Activated naive CD4-positive, alpha-beta T cell treated with anti-CD3 and anti-CD28 coated beads, Interleukin-2, amount 50 U/mL, for 24 hours (primary cell): Measurements from ENCODE around the gene BRWD1.

Experiments used
- H3K27ac Mint-ChIP-seq: one replicate; pipeline ENCODE4 v1.8.0; 2021; ENCODE audit warnings: mild to moderate bottlenecking, mixed read lengths
- H3K27me3 Mint-ChIP-seq: one replicate; pipeline ENCODE4 v1.8.0; 2021; ENCODE audit warnings: mixed read lengths
- H3K36me3 Mint-ChIP-seq: one replicate; pipeline ENCODE4 v1.8.0; 2021; ENCODE audit warnings: mixed read lengths
- H3K4me1 Mint-ChIP-seq: one replicate; pipeline ENCODE4 v1.8.0; 2021; ENCODE audit warnings: mixed read lengths
- H3K4me3 Mint-ChIP-seq: one replicate; pipeline ENCODE4 v1.8.0; 2021; ENCODE audit warnings: mild to moderate bottlenecking, mixed read lengths
- H3K9me3 Mint-ChIP-seq: one replicate; pipeline ENCODE4 v1.8.0; 2021; ENCODE audit warnings: mixed read lengths

BRWD1 gene

GRCh38 chr21:39315603-39316445 is 2.4 kb upstream of the BRWD1 start:
- H3K36me3 Mint-ChIP-seq: no peaks in the 10 kb centered on the region
- H3K4me3 Mint-ChIP-seq: no peak overlapping the region
- no peaks in the 10 kb centered on the region for H3K9me3 Mint-ChIP-seq
- H3K4me1 Mint-ChIP-seq: peaks cover 33% of the 10 kb centered on the region
- peak overlapping the region; percentile 5 for H3K27ac Mint-ChIP-seq
- H3K27me3 Mint-ChIP-seq: no peaks in the 10 kb centered on the region

- H3K27me3 Mint-ChIP-seq: no peaks in the 10 kb centered on the region
- H3K4me1 Mint-ChIP-seq: peaks cover 40% of the 10 kb centered on the region
- no peaks in the 10 kb centered on the region for H3K9me3 Mint-ChIP-seq
- H3K36me3 Mint-ChIP-seq: no peaks in the 10 kb centered on the region
- H3K27ac Mint-ChIP-seq: peak overlapping the region; percentile 99
- peak overlapping the region; percentile 85 for H3K4me3 Mint-ChIP-seq
Measured at GRCh38 chr21:39314143-39315027, 953 bp upstream of the BRWD1 start.

- no peak overlapping the region for H3K27ac Mint-ChIP-seq
- H3K4me3 Mint-ChIP-seq: peak overlapping the region; percentile 85
- peaks cover 52% of the 10 kb centered on the region for H3K4me1 Mint-ChIP-seq
- no peaks in the 10 kb centered on the region for H3K27me3 Mint-ChIP-seq
- peaks cover 1% of the 10 kb centered on the region for H3K36me3 Mint-ChIP-seq
- H3K9me3 Mint-ChIP-seq: no peaks in the 10 kb centered on the region
Measured at GRCh38 chr21:39313042-39313570, 326 bp downstream of the BRWD1 start.

- H3K27ac Mint-ChIP-seq: peak overlapping the region; percentile 90
- H3K9me3 Mint-ChIP-seq: no peaks in the 10 kb centered on the region
- H3K4me3 Mint-ChIP-seq: peak overlapping the region; percentile 85
- peaks cover 60% of the 10 kb centered on the region for H3K4me1 Mint-ChIP-seq
- H3K27me3 Mint-ChIP-seq: no peaks in the 10 kb centered on the region
- H3K36me3 Mint-ChIP-seq: peaks cover 1% of the 10 kb centered on the region
Measured at GRCh38 chr21:39312112-39313041, 1.1 kb downstream of the BRWD1 start.

- Mint-ChIP-seq H3K4me3 (peak overlapping the region; percentile 33), H3K36me3 (peaks cover 1% of the 10 kb centered on the region), H3K4me1 (peaks cover 59% of the 10 kb centered on the region), H3K27me3 (no peaks in the 10 kb centered on the region), H3K27ac (peak overlapping the region; percentile 17), H3K9me3 (no peaks in the 10 kb centered on the region)
Measured at GRCh38 chr21:39311164-39311563, 2.3 kb downstream of the BRWD1 start.

GRCh38 chr21:39307466-39307865 is 6.0 kb downstream of the BRWD1 start:
- Mint-ChIP-seq H3K9me3 (no peaks in the 10 kb centered on the region), H3K4me3 (no peak overlapping the region), H3K36me3 (peaks cover 4% of the 10 kb centered on the region), H3K27ac (no peak overlapping the region), H3K4me1 (peaks cover 56% of the 10 kb centered on the region), H3K27me3 (no peaks in the 10 kb centered on the region)

GRCh38 chr21:39300587-39300986 is 12.8 kb downstream of the BRWD1 start:
- peaks cover 53% of the 10 kb centered on the region for H3K4me1 Mint-ChIP-seq
- H3K9me3 Mint-ChIP-seq: no peaks in the 10 kb centered on the region
- peaks cover 22% of the 10 kb centered on the region for H3K36me3 Mint-ChIP-seq
- no peak overlapping the region for H3K27ac Mint-ChIP-seq
- no peaks in the 10 kb centered on the region for H3K27me3 Mint-ChIP-seq
- peak overlapping the region; percentile 36 for H3K4me3 Mint-ChIP-seq

GRCh38 chr21:39296891-39297290 is 16.5 kb downstream of the BRWD1 start:
- Mint-ChIP-seq H3K27ac (no peak overlapping the region), H3K9me3 (no peaks in the 10 kb centered on the region), H3K4me1 (peaks cover 42% of the 10 kb centered on the region), H3K4me3 (no peak overlapping the region), H3K27me3 (no peaks in the 10 kb centered on the region), H3K36me3 (peaks cover 35% of the 10 kb centered on the region)

- Mint-ChIP-seq H3K36me3 (peaks cover 38% of the 10 kb centered on the region), H3K4me3 (no peak overlapping the region), H3K27me3 (no peaks in the 10 kb centered on the region), H3K9me3 (no peaks in the 10 kb centered on the region), H3K4me1 (peaks cover 33% of the 10 kb centered on the region), H3K27ac (no peak overlapping the region)
Measured at GRCh38 chr21:39288987-39289386, 24.4 kb downstream of the BRWD1 start.

GRCh38 chr21:39282911-39283310 is 30.5 kb downstream of the BRWD1 start:
- Mint-ChIP-seq H3K36me3 (peaks cover 6% of the 10 kb centered on the region), H3K27ac (no peak overlapping the region), H3K4me1 (peaks cover 22% of the 10 kb centered on the region)

GRCh38 chr21:39281853-39282252 is 31.6 kb downstream of the BRWD1 start:
- Mint-ChIP-seq H3K4me3 (no peak overlapping the region), H3K9me3 (no peaks in the 10 kb centered on the region), H3K27ac (no peak overlapping the region), H3K4me1 (peaks cover 18% of the 10 kb centered on the region), H3K36me3 (peaks cover 2% of the 10 kb centered on the region), H3K27me3 (no peaks in the 10 kb centered on the region)

More at GRCh38 chr21:39282911-39283310, 30.5 kb downstream of the BRWD1 start:
- Mint-ChIP-seq H3K9me3 (no peaks in the 10 kb centered on the region), H3K27me3 (no peaks in the 10 kb centered on the region), H3K4me3 (no peak overlapping the region)

- no peaks in the 10 kb centered on the region for H3K27me3 Mint-ChIP-seq
- H3K9me3 Mint-ChIP-seq: no peaks in the 10 kb centered on the region
- peaks cover 18% of the 10 kb centered on the region for H3K4me1 Mint-ChIP-seq
- H3K36me3 Mint-ChIP-seq: peaks cover 2% of the 10 kb centered on the region
- H3K27ac Mint-ChIP-seq: no peak overlapping the region
- H3K4me3 Mint-ChIP-seq: no peak overlapping the region
Measured at GRCh38 chr21:39281207-39281606, 32.2 kb downstream of the BRWD1 start.

- Mint-ChIP-seq H3K9me3 (no peaks in the 10 kb centered on the region), H3K27ac (no peak overlapping the region), H3K36me3 (peaks cover 11% of the 10 kb centered on the region), H3K4me1 (no peaks in the 10 kb centered on the region), H3K4me3 (no peak overlapping the region), H3K27me3 (no peaks in the 10 kb centered on the region)
Measured at GRCh38 chr21:39269620-39270019, 43.8 kb downstream of the BRWD1 start.

GRCh38 chr21:39265603-39266002 is 47.8 kb downstream of the BRWD1 start:
- Mint-ChIP-seq H3K4me3 (no peak overlapping the region), H3K36me3 (peaks cover 18% of the 10 kb centered on the region), H3K4me1 (peaks cover 16% of the 10 kb centered on the region), H3K27me3 (no peaks in the 10 kb centered on the region), H3K9me3 (no peaks in the 10 kb centered on the region), H3K27ac (no peak overlapping the region)

GRCh38 chr21:39263372-39263771 is 50.1 kb downstream of the BRWD1 start:
- H3K27ac Mint-ChIP-seq: no peak overlapping the region
- H3K36me3 Mint-ChIP-seq: peaks cover 17% of the 10 kb centered on the region
- H3K9me3 Mint-ChIP-seq: no peaks in the 10 kb centered on the region
- no peak overlapping the region for H3K4me3 Mint-ChIP-seq
- H3K4me1 Mint-ChIP-seq: peaks cover 16% of the 10 kb centered on the region
- no peaks in the 10 kb centered on the region for H3K27me3 Mint-ChIP-seq
